Left cardiac atrium (tissue), 4 donors: Measurements from ENCODE around the gene SLC35A1. TPM values are rescaled to one million over a fixed set of nuclear protein-coding genes. Genes with fewer than 3 reads are reported as not detected.
A peak's percentile ranks its signal among the peaks of the same experiment; 100 is the strongest.
"Not testable (repeated sequence)": the region's sequence is repeated elsewhere in the genome, so short reads cannot be mapped to it uniquely, and the experiment has no call there.

Source experiments
- ATAC-seq, 2 donors: fragments of 200-7000 bp; cut with Tn5 transposase; one replicate each; pipeline ENCODE4 v1.9.1; 2020; ENCODE audit warnings: mild to moderate bottlenecking in 2 of 2, moderate library complexity in 2 of 2
- DNase-seq: peaks from one replicate; pipeline ENCODE4 v3.0.0-alpha.2; 2020
- intact Hi-C, 2 donors: fragments of 100-400 bp; cut with DNase I; formaldehyde crosslinking; loops; one replicate each; pipeline versions ENCODE4 v1.14.1 to v1.15.1; 2022 to 2023
- long read RNA-seq: library from polyadenylated mRNA; unstranded; transcript quantifications from one replicate; pipeline ENCODE4 v2.0.0, GENCODE V29; 2021
- total RNA-seq, 2 donors: library from RNA; stranded (reverse); fragmentation: NEBNext Ultra II Directional; extraction: Animal tissue kit (Norgen Biotek cat#: 25700); gene quantifications; one replicate each; pipeline ENCODE4 v1.2.1, GENCODE V29; 2021
- donor health status: DM: no; HTN: yes; CAD: no.
- donor health status: DM: no; HTN: yes; CAD: no; lungs with severe emphysema.
- donor health status: DM: yes; HTN: yes; CAD: no.
- donor health status: Dilated cardiomyopathy.

The SLC35A1 gene
- 10 to 100 TPM; 11.5 to 12.6 TPM for total RNA-seq
- long read RNA-seq, transcript SLC35A1-201 (8 exons, 1,851 nt): major isoform, 12 of 13 reads
- long read RNA-seq, partial matches to known transcripts: 1 of 13 reads
- long read RNA-seq, other reads (novel, unspliced or antisense): 0 of 13 reads

GRCh38 chr6:87472525-87473418, at the start of gene SLC35A1:
SLC35A1 (plus strand) TSS chr6:87472974; CDS start chr6:87473004, 30 bp downstream.
- peak; percentile 90 for DNase-seq
- intact Hi-C loops: loop anchor here in 1 of 2 donors (1.0 kb wide), 1 partner anchor 65 kb away; the partner anchor contains the start of gene CFAP206
- peak; percentile 98 to 99 for ATAC-seq

GRCh38 chr6:87426789-87427188, 46.0 kb upstream of the SLC35A1 start:
- DNase-seq (no peak), ATAC-seq (no peak)
- intact Hi-C loops: no loop called here

GRCh38 chr6:87430499-87430898, 42.3 kb upstream of the SLC35A1 start:
- intact Hi-C loops: no loop called here
- ATAC-seq (no peak), DNase-seq (no peak)

GRCh38 chr6:87431263-87431662, 41.5 kb upstream of the SLC35A1 start:
- no peak for ATAC-seq
- no peak for DNase-seq
- intact Hi-C loops: no loop called here

GRCh38 chr6:87436435-87436834, 36.3 kb upstream of the SLC35A1 start:
- peak; percentile 28 for DNase-seq
- ATAC-seq: peak; percentile 61 to 68
- intact Hi-C loops: no loop called here

GRCh38 chr6:87441711-87442110, 31.1 kb upstream of the SLC35A1 start:
- intact Hi-C loops: no loop called here
- no peak for DNase-seq
- ATAC-seq: no peak

- intact Hi-C loops: no loop called here
- ATAC-seq (no peak), DNase-seq (no peak)
Measured at GRCh38 chr6:87444362-87444761, 28.4 kb upstream of the SLC35A1 start.

- ATAC-seq: no peak
- no peak for DNase-seq
- intact Hi-C loops: no loop called here
Measured at GRCh38 chr6:87465051-87465450, 7.7 kb upstream of the SLC35A1 start.

- peak; percentile 37 to 80 for ATAC-seq
- DNase-seq: no peak
- intact Hi-C loops: loop anchor here in 1 of 2 donors (1.0 kb wide), 1 partner anchor 66 kb away; the partner anchor contains the start of gene CFAP206
Measured at GRCh38 chr6:87473419-87473903, 687 bp downstream of the SLC35A1 start.

GRCh38 chr6:87481931-87482330, 9.2 kb downstream of the SLC35A1 start:
- intact Hi-C loops: no loop called here
- DNase-seq (no peak), ATAC-seq (no peak)

GRCh38 chr6:87482366-87482765, 9.6 kb downstream of the SLC35A1 start:
- ATAC-seq (no peak), DNase-seq (no peak)
- intact Hi-C loops: no loop called here

GRCh38 chr6:87483929-87484328, 11.2 kb downstream of the SLC35A1 start:
- intact Hi-C loops: no loop called here
- ATAC-seq: no peak
- DNase-seq: no peak

- DNase-seq (no peak), ATAC-seq (no peak)
- intact Hi-C loops: no loop called here
Measured at GRCh38 chr6:87484491-87484890, 11.7 kb downstream of the SLC35A1 start.

- no peak for DNase-seq
- intact Hi-C loops: no loop called here
- ATAC-seq: no peak
Measured at GRCh38 chr6:87487555-87487954, 14.8 kb downstream of the SLC35A1 start.

GRCh38 chr6:87489326-87489725, 16.6 kb downstream of the SLC35A1 start:
- ATAC-seq, DNase-seq, intact Hi-C loops: not testable (repeated sequence)

GRCh38 chr6:87494761-87495422, 22.1 kb downstream of the SLC35A1 start:
- intact Hi-C loops: no loop called here
- no peak for ATAC-seq
- DNase-seq: no peak

- ATAC-seq: no peak
- DNase-seq: no peak
- intact Hi-C loops: no loop called here
Measured at GRCh38 chr6:87498048-87498447, 25.3 kb downstream of the SLC35A1 start.

GRCh38 chr6:87501809-87502572, 29.2 kb downstream of the SLC35A1 start:
- ATAC-seq (no peak), DNase-seq (no peak)
- intact Hi-C loops: no loop called here

GRCh38 chr6:87504441-87504840, 31.7 kb downstream of the SLC35A1 start:
- ATAC-seq (peak; percentile 58 to 68), DNase-seq (no peak)
- intact Hi-C loops: no loop called here
